ENCODE measurements around the gene MAP2K1. TPM values are rescaled to one million over a fixed set of nuclear protein-coding genes. Genes with fewer than 3 reads are reported as not detected.

MAP2K1 gene
- total RNA-seq, 1 donor from 2014 or later, result 66.5 TPM

GRCh38 chr15:66535056-66535455 lies 148.3 kb downstream of the MAP2K1 start:
- Histone ChIP-seq H3K4me3 (ENCODE audit: insufficient read depth, low read depth, low read length) (no peak overlapping the region), H2AFZ (ENCODE audit: low read depth, low read length) (no peak overlapping the region), H4K20me1 (ENCODE audit: insufficient read depth, low read length) (no peaks in the 10 kb centered on the region), H3K4me1 (ENCODE audit: insufficient read depth, low read length) (no peaks in the 10 kb centered on the region), H3K36me3 (ENCODE audit: insufficient read depth, low read length) (peaks cover 33% of the 10 kb centered on the region), H3K4me2 (ENCODE audit: low read length) (no peak overlapping the region), H3K27me3 (ENCODE audit: insufficient read depth, low read length) (no peaks in the 10 kb centered on the region), H3K9ac (ENCODE audit: low read length) (no peak overlapping the region), H3K27ac (ENCODE audit: low read depth, low read length) (no peak overlapping the region), H3K79me2 (ENCODE audit: insufficient read depth, low read length) (no peaks in the 10 kb centered on the region), H3K9me3 (ENCODE audit: insufficient read depth, low read depth, low read length) (no peaks in the 10 kb centered on the region)
- no peak overlapping the region for H3K4me3 Mint-ChIP-seq (ENCODE audit: unreplicated experiment)
- no peaks in the 10 kb centered on the region for H3K9me3 Mint-ChIP-seq (ENCODE audit: unreplicated experiment)
- TF ChIP-seq, protein P1, sequence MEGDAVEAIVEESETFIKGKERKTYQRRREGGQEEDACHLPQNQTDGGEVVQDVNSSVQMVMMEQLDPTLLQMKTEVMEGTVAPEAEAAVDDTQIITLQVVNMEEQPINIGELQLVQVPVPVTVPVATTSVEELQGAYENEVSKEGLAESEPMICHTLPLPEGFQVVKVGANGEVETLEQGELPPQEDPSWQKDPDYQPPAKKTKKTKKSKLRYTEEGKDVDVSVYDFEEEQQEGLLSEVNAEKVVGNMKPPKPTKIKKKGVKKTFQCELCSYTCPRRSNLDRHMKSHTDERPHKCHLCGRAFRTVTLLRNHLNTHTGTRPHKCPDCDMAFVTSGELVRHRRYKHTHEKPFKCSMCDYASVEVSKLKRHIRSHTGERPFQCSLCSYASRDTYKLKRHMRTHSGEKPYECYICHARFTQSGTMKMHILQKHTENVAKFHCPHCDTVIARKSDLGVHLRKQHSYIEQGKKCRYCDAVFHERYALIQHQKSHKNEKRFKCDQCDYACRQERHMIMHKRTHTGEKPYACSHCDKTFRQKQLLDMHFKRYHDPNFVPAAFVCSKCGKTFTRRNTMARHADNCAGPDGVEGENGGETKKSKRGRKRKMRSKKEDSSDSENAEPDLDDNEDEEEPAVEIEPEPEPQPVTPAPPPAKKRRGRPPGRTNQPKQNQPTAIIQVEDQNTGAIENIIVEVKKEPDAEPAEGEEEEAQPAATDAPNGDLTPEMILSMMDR (IDR thresholded peaks at IDR 0.05; ENCODE audit: insufficient read depth, low read depth, low read length), result no peak
- TF ChIP-seq EZH2 (IDR thresholded peaks at IDR 0.05; ENCODE audit: insufficient read depth, low read length), result no peak
- H3K27ac Mint-ChIP-seq (ENCODE audit: unreplicated experiment), result no peak overlapping the region
- H3K4me1 Mint-ChIP-seq (ENCODE audit: low read depth, unreplicated experiment), result no peaks in the 10 kb centered on the region
- H3K27me3 Mint-ChIP-seq (ENCODE audit: low read depth, unreplicated experiment), result no peaks in the 10 kb centered on the region
- peaks cover 4% of the 10 kb centered on the region for H3K36me3 Mint-ChIP-seq (ENCODE audit: low read depth, unreplicated experiment)
- no peak for FAIRE-seq
- DNase-seq (ENCODE audit: low read depth), result no peak

Small RNA genes within 50 kb of the gene (microRNA-seq; reads per million reads assigned to microRNA genes)
- gene MIR4512, result 1.6 reads per million

Other genes with a start within 250 kb of the MAP2K1 start
- 0.16 and 0.29 TPM in 2 replicates for gene MEGF11, start 133.2 kb upstream of the MAP2K1 start, total RNA-seq
- 6.9 and 8.1 TPM in 2 replicates for gene DIS3L, start 93.3 kb upstream of the MAP2K1 start, total RNA-seq
- 3.9 and 5.6 TPM in 2 replicates for gene TIPIN, start 30.2 kb upstream of the MAP2K1 start, total RNA-seq
- 11.5 and 12.7 TPM in 2 replicates for gene SNAPC5, start 110.8 kb downstream of the MAP2K1 start, total RNA-seq
- 2,056 and 2,248 TPM in 2 replicates for gene RPL4, start 117.9 kb downstream of the MAP2K1 start, total RNA-seq
- gene ZWILCH, start 118.4 kb downstream of the MAP2K1 start, total RNA-seq, result 15.5 and 18.1 TPM in 2 replicates
- 12.8 and 13.2 TPM in 2 replicates for gene LCTL, start 179.1 kb downstream of the MAP2K1 start, total RNA-seq